ENCODE measurements around the gene HOXD8.

Gene HOXD8

GRCh38 chr2:176128982-176129796, at the start of gene HOXD8:
Gene HOXD8, plus strand, starts transcription at chr2:176129705. Its CDS starts 662 bp downstream, at chr2:176130367.
- DNase-seq, result peak; percentile 32

DNA sequence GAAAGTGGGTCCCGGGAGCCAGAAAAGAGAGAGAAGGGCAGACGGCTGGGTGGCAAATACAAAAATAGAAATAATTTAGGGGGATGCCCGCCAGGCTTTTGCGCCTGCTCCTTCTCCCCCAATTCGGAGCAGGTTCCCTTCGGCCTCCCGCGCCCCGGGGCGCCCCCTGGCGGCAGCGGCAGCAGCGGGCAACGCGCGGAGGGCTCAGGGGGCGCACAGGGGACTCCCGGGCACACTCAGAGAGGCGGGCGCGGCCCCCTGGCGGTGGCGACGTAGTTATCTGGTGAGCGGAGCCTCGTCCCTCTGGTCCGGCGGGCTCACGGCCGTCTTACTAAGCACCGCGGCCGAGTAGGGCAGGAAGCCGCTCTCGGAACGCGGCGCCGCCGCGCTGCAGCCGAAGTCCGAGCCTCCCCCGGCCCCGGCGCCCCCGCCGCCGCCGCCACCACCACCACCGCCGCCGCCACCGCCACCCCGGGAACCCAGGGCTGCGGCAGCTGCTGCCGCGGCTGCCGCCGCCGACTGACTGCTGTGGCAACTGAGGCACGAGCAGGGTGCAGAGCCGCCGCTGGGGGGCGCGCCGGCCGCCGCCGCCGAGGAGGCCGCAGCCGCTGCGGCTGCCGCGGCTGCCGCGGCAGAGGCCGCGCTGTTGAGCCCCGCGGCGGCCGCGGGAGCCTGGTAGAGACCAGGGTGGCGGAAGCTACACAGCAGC, 49.5 kb upstream of the HOXD8 start:
- peak; percentile 69 for DNase-seq

GRCh38 chr2:176080540-176081375, 48.7 kb upstream of the HOXD8 start:
- no peak for DNase-seq

- no peak for DNase-seq
Observed at GRCh38 chr2:176081376-176081836, 48.1 kb upstream of the HOXD8 start.

DNA sequence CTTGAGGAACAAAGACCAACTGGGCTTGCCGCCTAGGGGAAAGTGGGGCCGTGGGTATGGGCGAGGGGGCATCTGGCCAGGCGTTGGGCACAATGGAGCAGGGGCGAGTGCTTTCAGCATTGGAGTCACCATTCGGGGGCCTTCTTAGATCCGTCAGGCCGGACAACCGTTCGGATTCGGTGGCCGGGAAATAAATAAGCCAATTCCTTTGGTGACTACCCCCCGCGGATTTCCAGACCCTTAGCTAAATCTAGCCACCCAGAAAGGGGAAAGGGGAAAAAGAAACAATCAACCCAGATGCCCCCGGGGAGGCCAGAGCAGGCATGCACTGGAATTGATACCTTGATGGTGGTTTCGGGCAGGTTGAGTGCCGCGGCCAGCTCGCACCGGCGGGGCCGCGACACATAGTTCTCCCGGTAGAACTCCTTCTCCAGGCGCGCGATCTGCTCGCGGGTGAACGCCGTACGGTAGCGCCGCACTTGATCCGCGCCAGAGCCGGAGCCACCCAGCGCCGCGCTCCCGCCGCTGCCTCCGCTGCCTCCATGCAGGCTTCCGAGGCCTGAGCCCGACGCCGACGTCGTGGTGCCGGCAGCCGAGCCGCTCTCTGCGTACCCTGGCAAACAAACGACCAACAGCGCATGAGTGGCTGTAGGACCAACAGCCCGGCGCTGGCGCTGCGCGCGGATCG, 47.5 kb upstream of the HOXD8 start:
- no peak for DNase-seq

DNA sequence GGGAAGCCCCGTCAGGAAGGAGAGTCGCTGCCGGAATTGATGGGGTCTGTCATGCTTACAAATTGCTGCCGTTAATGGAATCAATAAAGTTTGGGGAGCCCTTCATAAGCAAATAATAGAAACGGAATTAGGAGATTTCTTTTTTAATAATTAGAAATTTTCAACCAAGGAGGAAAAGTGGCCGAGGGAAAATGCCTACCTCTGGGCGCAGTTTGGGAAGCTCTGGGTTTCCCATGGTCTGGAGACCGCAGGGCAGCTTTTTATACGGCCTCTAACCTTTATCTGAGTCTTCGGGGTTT, 47.0 kb upstream of the HOXD8 start:
- DNase-seq, result no peak

DNA sequence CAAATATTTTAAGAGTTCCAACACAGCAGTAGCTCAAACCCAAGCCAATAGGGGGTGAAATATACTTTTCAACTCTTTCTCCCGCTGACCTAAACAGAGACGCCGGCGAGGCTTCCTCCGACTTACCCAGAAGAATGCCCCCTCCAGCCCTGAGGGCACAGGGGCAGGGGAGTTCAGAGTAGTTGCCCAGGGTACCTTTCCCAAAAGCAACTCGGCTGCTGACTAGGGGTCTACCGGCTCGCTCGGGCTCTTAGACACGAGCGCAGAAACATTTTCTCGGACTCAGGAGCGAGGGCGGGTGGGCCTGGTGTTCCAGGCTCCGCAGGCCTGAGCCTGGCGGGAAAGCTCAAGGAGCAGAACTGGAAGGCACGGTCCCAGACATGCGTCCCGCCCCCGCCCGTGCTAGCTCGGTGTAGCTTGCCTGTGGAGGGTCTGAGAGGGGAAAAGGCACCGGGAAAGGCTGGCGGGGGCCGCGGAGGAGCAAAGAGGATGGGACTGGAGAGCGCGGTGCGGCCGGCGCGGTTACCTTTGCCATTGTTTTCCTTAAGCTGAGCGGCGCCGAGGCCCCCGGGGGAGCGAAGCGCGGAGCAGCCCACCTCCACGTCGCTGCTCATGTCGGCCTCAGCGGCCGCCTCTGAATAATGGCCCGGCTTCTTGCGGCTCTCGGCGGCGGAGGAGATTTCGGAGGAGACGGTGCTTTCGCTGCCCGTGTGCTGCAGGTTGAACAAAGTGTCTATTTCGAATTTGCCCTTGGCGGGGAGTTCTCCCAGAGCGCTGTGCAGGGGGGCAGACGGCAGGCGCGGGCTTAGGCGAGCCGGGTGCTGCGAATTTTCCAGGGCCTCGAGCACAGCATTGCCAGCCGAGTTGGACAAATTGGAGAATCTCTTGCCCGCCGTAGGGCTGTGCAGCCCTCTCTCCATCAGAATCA, 46.4 kb upstream of the HOXD8 start:
- DNase-seq, result no peak

DNA sequence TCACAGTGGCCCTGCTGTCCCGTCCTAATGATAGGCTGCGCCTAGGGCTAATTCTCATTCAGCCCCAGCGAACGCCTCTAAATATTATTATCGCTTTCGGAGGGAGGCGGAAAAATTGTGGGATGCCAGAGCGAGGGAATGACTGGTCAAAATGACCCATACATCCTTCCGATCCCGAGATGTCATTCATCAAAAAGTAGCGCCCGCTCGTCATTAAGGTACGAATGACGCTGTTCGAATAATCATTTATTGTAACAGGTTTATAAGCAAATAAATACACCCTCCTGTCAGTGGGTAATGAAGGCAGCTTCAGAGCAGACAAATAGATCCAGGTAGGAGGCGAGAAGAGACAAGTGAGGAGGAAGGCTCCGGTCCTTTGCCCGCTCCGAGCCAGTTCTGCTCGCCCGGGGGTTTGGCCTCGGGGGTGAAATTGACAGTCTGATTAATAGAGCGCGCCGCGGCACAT, 45.7 kb upstream of the HOXD8 start, which contains the start of gene EVX2:
EVX2 (minus strand) TSS at position 167 of the 466 bp plus-strand sequence. CDS start 186 bp downstream, outside the sequence.
- no peak for DNase-seq

GRCh38 chr2:176084611-176085119, 44.8 kb upstream of the HOXD8 start:
- no peak for DNase-seq

GRCh38 chr2:176085120-176085788, 44.3 kb upstream of the HOXD8 start:
- DNase-seq, result no peak

- DNase-seq, result peak; percentile 62
Observed at GRCh38 chr2:176085861-176086771, 43.4 kb upstream of the HOXD8 start.

- DNase-seq, result no peak
Observed at GRCh38 chr2:176087330-176088047, 42.0 kb upstream of the HOXD8 start.

GRCh38 chr2:176088048-176088936, 41.2 kb upstream of the HOXD8 start:
- peak; percentile 20 for DNase-seq

DNA sequence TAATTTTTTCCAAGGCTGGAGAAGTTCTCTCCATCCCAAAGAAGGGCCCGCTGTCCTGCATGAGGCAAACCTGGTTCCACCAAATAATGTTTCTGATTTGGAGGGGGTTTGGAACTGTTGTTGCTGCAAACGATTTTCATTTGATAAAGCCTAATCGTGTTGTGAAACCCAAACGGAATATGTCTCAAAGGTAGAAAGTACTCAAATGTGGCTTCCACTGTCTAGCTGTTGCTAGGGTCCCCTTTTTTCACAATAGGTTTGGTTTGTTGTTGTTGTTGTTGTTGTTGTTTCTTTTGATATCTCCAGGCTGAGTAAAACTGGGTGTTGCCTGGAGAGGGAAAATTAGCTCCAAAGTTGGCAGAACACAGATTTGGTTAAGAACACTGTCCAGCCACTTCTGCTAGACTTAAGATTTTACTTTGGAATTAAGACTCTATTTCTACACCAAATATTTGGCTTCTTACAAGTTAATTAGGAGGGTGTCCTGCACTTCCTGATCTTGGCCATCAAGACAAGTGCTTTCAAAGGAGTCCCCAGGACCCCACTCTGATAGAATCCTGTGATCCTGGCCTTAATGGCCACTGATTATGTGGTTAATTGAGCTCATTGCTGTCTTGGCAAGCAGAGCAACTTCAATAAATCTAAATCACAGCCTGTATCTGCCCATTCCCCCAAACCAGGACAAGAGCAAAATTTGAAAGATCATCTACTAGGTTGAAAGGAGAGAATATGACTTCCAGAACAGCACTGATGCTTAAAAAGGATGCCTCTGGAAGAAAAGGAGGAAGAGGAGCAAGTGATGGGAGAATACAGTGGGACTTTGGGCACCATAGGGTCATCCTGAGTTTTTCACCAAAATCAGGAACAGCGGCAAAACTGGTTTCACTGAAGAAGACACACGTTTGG, 40.3 kb upstream of the HOXD8 start:
- no peak for DNase-seq

DNA sequence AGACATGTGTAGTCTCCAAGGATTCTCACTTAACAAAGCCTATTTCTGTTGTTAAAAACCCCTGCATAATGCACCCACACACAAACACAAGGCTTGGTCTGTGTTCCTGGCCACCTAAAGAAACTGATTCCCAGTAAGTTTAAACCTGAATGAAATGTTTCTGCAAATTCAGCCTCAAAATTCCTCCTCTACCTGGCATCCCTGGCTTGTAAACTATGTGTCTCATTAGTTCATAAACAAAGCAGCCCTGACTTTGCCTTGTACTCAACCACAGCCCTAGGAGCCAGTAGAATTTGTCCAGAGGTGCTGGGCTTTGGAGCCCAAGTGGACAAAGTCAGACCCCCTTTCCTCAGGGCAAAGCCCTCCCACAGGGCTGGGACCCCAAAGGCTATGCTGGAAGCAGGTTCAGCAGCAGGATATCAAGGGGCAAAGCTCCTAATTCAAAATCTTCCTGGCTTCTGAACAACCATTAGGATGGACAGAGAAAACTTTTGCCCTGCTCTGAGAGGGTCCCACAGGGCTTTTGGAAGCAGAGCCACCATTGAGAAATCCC, 39.6 kb upstream of the HOXD8 start:
- no peak for DNase-seq

DNA sequence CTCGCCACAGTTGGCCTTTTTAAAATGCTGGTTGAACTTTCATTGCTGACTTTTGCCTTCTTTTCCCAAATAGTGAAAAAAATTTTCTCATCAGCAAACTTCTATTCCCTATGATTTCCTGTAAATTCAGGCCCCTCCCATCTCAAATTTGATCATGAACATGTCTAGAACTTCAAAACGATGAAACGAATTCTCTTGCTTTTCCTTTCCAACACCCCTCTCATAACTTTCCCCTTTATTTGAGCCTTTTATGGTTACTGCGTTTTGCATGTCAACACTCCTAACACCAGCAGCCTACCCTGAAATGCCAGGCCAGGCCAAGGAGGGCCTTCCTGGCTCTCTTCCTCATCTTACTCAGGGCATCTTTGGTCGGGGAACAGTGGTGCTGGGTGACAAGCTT, 38.6 kb upstream of the HOXD8 start:
- DNase-seq, result no peak

All from NCI-H1694 (cell line).